Lung microvascular endothelial cell (primary cell): Measurements from ENCODE around the gene TUBGCP2. TPM values are rescaled to one million over a fixed set of nuclear protein-coding genes. Genes with fewer than 3 reads are reported as not detected.
A peak's percentile ranks its signal among the peaks of the same experiment; 100 is the strongest.
"Not testable (repeated sequence)": the region's sequence is repeated elsewhere in the genome, so short reads cannot be mapped to it uniquely, and the experiment has no call there.

Experiments used
- DNase-seq, 2 donors: peaks; one replicate each; pipeline versions ENCODE4 v3.0.0 to v3.0.0-alpha.2; 2010; ENCODE audit warnings: low read depth in 2 of 2
- total RNA-seq: library from RNA; depleted of rRNA; stranded (reverse); fragments of >200 nt; gene quantifications from 2 replicates; pipeline ENCODE4 v1.2.1, GENCODE V29; 2014

The TUBGCP2 gene
- total RNA-seq, 1 donor from 2014 or later: 35.3 TPM

DNA sequence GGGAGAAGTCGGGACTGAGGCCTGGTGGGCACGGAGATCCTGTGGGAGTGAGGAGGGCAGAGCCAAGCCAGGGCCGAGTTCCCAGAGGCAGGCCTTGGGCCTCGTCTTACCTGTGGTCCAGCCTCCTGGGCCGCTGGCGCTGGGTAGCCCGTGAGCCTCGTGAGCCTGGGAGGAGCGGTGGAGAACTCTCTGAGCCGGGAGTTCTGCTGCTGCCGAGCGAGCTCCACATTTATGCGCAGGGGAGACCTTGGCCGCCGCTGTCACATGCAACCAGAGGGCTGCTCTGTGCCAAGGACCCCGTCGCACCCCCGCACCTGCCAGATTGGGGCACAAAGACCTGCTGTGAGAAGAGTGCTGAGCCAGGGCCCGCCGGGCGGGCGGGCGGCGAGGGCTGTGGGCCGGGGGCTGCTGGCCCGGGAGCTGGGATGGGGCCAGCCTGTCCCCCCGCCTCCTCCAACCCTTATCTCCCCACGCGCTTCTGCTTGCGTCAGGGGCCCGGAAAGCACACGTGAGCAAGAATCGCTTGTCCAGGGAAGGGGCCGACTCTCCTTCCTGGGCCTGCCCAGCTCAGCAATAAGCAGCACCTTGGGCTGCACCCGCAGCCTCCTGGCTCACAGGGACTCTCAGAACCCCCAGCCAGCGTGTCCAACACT is 60.9 kb downstream of the TUBGCP2 start:
- no peak for DNase-seq

DNA sequence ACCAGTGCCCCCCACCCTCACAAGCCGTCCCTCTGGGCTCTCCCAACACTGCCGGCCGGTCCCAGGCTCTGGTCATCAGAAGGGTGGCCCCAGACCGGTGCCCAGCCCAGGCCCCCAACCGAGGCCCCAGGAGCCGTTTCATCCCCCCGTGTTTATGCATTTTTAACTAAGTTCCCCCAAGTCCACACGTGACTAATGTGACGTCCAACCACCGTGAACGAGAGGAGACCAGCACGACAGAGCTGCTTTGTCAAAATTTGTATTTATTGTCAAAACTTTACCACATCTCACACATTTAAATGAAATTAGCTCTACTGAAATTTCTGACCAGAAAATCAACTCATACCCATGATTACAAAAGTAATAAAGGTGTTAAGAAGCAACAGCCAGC is 62.4 kb downstream of the TUBGCP2 start:
- DNase-seq: no peak

DNA sequence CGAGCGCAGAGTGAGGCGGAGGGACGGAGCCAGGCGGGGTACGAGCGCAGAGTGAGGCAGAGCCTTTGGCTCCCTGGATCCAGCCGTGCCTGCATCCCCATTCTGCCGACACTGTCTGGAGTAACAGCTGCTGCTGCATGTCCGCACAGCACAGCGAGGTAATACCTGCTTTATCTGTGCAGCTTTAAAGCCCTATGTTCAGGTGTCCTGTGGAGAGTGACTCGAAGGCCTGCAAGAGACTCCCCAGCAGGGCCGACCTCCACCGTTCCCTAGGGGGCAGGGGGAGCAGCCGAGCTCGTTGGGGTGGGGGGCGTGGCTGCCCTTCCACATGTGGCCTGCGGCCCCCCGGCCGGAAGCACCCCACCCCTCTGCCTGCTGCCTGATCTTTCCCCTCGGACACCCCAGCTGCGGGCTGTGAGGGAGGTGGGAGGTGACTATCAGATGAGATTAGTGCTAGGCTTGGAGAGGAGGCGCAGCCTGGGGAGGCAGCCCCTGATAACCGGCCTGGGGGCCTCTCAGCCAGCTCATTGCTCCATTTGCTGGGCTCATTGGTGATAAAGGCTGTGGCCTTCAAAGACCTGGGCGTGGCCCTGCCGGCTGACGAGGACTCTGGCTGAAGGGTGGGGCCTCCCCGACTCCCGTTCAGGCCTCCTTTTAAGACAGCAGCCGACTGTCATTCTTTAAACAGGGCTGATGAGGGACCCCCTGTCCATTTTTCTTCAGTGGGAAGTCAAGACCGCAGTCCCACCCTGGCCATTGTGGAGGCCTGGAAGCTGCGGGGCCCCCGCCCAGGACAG is 63.0 kb downstream of the TUBGCP2 start:
- no peak for DNase-seq

DNA sequence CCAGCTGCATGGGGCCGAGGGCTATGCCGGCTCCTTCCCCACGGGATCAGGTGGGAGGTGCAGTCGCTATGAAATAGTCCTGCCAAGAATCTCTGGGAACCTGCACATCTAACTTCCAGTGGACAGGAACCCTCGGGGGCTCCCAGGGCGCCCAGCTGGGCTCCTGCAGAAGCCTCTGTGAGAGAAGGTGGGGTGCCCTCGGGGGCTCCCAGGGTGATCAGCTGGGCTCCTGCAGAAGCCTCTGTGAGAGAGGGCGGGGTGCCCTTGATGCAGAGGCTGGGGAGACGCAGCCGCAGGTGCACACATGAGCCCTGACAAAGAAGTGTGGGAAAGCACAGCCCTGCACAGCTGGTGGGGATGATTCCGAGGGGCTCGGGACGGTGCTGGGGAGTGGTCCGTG is 65.1 kb downstream of the TUBGCP2 start:
- no peak for DNase-seq

DNA sequence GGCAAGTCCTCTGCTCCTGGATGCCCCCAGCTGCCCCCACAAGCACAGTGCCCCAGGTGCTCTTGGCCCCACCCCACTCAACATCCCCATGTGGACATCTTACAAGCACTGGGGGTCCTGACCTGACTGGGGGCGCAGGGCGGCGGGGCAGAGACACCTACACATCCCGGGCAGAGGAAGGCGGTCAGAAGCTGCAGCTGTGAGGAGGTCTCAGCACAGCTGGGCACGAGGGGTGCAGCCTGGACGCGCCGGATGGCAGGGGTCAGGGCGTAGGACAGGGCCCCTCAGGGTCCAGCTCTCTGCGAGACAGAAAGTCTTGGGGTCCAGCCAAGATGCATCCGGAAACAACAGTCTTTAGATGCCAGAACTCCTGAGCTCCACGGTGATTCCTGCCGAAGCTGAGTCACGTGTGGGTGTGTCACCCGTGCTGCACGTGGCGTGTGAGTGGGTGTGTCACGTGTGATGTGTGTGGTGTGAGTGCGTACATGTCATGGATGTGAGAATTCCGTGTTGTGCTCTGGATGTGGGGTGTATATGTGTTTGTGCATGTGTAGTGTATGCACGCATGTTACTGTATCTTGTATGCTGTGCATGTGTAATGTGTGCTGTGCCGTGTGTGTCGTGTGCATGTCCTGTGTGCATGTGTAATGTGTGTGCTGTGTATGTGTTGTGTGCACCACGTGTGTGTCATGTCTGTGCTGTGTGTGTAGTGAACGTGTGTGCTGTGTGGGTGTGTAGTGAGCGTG is 65.9 kb downstream of the TUBGCP2 start:
- peak in 1 of 2 donors; percentile 30 for DNase-seq

DNA sequence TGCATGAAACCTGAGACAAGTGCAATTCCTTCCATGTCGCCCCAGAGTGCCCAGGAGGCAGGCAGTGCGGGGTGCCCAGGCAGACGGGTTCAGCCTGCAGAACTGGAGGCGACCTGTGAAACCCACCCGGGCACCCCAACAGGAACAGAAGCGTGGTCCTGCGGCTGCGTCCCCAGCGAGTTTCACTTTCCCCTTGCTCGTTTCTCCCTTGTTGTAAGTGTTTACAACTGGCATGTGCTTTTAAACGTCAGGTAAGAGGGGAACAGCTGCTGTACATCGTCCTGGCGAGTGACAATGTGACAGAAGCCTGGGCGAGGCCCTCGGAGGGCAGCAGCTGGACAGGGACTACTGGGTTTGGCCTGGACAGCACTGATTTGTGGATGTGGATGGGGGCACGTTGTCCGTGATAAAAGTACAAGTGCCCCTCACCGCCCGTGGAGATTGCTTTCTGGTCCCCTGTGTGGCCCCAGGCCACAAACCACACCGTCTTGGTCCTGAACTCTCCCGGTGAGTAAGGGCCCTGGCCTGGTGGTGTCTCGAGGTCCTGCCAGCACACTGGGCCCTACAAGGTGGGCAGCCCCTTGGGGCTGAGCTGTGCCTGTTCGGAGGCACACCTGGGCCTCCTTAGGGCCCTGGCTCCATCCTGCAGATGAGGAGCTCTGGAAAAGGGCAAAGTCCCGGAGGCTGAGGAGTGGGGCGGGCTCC is 67.0 kb downstream of the TUBGCP2 start:
- DNase-seq: no peak

DNA sequence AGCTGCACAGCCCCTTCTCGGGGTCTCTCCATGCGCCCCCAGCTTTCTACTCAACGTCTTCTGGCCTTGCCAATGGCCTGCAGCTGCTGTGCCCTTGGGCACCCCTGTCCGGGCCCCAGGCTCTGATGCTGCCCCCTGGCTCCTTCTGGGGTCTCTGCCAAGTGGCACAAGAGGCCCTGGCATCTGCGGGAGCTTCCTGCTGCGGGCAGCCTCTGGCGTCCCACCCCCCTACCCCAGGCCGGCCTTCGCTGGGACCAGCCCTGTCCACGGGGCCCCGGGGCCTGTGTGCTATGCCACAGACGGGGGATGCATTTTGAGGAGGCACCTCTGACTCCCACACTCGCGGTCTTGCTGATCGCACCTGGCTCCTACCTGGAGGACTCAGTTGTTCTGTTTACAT is 68.7 kb downstream of the TUBGCP2 start:
- no peak for DNase-seq

DNA sequence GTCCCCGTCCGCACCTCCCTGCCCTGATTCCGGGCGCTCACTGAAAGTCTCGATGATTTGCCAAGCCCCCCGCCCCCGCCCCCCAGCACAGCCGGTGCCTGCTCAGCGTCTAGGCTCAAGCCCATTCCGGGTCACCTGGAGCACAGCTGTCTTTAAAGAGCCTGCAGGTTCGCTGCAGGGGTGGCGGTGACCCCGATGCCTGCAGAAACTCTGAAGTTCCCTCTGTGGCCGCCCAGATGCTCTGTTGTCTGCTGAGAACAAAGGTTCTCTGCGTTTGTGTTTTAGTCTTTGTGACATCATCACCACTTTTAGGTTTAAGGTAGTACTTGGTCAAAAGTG is 70.2 kb downstream of the TUBGCP2 start:
- no peak for DNase-seq

DNA sequence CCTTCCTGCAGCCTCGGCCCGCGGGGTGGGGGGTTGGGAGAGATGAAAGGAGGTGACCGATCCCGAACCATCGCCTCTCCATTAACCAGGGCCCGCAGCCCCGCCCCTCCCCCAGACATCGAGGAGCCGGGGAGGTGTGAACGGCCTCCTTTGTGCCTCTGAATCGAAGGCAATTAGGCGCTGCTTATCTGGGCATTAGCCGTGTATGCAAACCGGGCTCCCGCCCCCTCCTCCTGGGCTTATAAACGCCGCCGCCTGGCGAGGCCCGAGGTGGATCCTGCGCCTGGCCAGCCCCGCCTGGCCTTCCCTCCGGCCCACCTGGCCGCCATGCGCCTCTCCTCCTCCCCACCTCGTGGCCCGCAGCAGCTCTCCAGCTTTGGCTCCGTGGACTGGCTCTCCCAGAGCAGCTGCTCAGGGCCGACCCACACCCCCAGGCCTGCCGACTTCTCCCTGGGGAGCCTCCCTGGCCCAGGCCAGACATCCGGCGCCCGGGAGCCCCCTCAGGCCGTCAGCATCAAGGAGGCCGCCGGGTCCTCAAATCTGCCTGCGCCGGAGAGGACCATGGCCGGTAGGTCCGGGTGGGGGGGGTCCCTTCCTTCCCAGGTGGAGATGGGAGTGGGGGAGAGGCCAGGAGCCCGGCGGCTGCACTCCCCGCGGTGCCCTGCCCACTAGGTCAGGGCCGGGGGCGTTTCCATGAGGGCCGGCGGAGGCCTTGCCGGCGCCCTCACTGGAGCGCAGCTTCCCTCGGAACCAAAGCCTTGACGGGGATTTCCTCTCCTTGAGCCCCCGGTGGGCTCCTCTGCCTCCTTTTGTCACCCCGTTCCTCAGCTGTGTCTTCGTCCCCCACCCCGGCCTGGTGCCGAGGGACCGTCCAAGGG is 70.8 kb downstream of the TUBGCP2 start, which contains the start of gene VENTX:
Gene VENTX (plus strand): TSS at position 268 of the 878 bp plus-strand sequence. CDS start 60 bp downstream, at position 328.
- no peak for DNase-seq

DNA sequence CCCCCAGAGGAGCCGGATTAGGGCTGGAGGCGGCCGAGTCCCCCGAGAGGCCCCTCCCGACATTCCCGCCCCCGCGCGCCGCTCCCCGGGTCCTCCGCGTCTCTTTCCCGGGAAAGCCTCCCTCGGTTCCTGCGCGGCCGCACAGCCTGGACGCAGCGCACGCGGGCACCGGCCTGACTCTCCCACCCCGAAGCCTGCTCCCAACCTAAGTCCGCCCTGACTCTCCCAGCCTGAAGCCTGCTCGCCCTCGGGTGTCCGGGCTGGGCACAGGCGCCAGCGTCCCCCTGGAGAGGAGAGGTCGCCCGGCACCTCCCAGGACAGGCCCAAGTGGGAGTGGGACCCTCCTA is 71.5 kb downstream of the TUBGCP2 start:
- no peak for DNase-seq

DNA sequence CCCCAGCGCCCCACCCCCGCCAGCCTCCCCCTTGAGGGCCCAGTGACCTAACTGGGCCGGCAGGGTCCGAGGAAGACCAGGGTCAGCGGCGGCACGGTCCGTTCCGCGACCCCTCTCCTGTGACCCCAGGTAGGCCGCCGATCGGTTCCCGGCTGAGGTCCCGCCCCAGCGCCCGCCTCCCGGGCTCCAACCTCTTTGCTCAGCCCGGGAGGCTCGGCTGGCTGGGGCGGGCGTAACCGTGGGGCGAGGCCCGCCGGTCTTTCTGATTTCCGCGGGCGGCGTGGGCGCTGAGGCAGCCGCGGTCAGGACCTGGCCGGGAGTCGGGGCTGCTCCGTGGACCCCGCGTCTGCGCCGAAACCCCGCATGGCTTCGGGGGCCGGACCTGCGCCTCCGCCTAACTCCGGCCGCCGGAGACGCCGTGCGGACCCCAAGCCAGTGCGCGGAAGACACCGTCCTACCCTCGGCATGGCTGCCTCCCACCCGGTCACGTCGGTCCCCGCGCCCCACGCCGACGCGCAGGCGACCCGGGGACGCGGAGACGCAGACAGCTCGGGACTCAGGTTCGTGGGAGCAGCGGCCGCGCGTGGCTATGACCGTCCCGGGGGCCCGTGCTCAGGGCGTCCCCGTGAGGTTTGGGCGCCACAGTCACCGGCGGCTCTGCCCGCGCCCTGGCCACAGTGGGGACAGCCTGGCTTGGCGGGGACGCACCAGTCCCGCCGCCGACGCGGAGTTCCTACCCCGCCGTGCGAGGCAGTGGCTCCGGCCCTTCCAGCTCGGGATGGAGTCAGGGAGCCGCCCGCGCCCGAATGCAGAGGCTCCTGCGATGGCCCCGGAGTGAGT is 72.1 kb downstream of the TUBGCP2 start:
- no peak for DNase-seq

DNA sequence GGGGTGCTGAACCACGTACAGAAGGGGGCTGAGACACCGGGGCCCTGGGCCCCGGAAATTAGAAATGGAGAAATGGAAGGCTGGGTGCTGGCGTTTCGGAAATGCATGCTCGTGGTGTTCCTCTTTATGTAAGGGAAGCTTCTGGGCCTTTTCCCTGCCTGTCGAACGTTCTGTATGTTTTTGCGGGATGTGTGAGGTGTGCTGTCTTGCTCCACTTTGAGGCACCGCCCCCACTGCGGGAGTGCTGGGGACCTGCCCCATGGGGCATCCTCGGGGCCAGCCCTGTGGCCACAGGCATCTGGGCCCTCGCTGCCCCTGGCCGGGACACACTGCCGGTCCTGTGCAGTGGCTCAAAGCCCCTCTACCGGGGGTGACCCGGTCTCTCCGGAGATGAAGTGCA is 72.7 kb downstream of the TUBGCP2 start:
- no peak for DNase-seq

DNA sequence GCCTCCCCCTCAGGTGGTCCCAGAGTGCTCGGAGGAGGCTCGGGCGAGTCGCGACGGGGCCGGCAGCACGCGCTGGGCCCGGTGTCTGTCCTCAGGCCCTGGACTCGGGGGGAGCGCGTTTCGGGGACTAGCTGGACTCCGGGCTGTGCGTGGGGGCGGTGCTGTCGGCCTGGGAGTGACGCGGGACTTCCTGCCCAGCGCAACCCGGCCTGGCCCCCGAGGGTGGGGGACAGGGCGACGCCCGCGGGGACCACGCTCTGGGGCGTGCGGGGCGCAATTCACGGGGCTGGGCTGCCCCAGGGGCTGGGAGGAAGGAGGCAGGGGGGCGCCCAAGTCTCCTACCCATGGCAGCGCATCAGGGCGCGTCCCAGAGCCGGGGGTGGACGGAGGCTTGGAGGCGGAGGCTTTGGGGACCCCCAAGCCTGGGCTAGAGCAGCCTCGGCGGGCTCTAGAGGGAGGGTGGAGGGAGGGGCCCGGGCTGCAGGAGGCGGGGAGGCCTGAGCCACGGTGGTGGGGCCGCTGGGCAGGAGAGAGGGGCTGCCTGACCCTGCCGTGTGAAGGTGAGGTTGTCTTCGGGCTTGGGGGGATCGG is 73.3 kb downstream of the TUBGCP2 start:
- no peak for DNase-seq

DNA sequence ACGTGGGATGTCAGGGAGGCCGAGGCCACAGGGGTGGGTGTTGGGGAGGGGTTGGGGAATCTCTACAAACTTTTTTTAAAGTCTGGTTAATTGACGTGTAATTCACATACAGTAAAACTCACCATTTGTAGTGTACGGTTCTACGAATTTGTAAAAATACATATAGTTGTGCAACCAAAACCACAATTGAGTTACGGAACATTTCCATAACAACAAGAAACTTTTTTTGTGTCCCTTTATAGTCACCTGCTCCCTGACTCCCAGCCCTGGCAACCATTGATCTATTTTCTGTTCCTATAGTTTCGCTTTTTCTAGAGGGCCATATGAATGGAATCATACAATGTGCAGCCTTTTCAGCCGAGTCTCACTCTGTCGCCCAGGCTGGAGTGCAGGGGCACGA is 73.9 kb downstream of the TUBGCP2 start:
- not testable (repeated sequence) for DNase-seq

DNA sequence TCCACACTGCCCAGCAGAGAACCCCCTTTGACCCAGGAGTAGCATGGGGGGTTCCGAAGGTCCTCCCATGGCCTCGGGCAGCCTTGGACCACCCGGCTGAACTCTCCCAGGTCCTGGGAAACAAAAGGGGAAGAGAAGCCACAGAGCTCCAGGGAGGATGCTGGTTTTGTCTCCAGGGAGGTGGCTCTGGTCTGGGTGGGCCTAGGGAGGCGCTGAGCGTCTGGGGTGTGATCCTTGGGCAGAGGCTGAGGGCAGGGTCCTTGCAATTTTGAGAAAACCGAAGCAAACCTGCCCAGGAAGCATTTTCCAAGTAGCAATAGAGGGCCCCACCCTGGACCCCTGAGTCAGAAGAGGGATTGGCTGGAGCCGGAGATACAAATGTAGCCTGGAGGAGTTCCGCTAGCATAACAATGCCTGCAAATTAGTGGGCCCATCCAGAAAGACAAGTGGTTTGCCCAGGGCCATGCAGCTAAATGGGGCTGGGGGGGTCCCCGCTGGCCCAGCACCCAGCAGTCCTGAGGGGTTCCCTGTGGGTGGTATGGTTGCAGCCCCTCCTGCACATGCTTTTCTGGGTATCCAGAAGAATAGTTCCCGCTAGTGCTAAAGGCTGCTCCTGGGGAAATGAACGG is 76.6 kb downstream of the TUBGCP2 start:
- DNase-seq: no peak

DNA sequence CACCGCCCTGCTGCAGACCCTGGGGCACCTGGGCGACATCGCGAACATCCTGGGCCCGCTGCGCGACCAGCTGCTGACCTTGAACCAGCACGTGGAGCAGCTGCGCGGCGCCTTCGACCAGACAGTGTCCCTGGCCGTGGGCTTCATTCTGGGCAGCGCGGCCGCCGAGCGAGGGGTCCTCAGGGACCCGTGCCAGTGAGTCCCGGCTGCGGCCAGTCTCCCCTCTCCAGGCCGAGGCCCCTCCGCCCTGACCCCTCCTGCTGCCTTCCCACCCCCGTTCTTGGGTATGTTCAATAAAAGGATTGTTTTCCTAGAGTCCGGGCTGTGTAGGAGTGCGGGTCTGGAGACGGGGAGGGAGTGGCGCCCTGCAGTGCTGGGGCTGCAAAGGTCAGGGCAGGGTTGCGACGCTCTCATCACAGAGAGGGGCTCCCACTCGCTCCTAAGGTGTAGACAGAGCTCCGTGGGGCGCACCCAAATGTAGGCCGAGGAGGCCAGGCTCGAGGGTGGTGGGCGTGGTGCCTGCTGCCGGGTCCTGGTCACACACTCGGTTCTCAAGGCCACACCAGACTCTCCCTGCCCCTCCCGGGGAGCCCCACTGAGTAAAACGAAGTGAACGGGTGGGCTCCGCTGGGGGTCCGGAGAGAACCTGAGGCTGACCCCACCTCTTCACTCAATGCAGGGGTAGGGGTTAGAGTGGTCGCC is 77.3 kb downstream of the TUBGCP2 start:
- no peak for DNase-seq

DNA sequence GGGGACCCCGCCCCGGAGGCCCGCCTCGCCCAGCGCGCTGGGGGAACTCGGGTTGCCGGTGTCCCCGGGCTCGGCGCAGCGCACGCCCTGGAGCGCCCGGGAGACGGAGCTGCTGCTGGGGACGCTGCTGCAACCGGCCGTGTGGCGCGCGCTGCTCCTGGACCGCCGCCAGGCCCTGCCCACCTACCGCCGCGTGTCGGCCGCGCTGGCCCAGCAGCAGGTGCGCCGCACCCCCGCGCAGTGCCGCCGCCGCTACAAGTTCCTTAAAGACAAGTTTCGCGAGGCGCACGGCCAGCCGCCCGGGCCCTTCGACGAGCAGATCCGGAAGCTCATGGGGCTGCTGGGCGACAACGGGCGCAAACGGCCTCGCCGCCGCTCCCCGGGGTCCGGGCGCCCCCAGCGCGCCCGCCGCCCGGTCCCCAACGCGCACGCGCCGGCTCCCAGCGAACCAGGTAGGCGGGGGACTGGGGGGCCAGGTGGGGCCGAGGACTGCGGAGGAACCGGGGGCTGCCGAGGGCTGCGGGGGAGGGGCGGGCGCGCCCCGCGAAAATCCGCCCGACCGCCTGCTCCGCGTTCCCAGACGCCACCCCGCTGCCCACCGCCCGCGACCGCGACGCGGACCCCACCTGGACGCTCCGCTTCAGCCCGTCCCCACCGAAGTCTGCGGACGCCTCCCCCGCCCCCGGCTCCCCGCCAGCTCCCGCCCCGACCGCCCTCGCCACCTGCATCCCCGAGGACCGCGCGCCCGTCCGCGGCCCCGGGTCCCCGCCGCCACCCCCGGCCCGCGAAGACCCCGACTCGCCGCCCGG is 78.1 kb downstream of the TUBGCP2 start:
- peak in 1 of 2 donors; percentile 16 for DNase-seq

DNA sequence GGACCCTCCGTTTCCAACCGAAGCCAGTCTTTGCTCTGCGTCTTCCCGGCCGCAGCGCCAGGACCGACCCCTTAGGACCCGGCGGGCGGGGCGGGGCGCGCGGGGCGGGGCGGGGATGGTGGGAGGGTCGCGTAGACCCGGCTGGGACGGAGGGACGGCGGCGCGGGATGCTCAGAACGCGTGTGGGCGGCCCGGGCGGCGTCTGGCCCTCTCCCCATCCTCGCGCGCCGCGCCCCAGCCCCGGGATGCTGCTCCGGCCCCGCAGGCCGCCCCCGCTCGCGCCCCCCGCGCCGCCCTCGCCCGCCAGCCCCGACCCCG is 78.7 kb downstream of the TUBGCP2 start, which contains the start of gene UTF1:
Gene UTF1 (plus strand): TSS at position 174 of the 318 bp plus-strand sequence. CDS start 72 bp downstream, at position 246.
- DNase-seq: no peak
